HCT116 (cell line): ENCODE results near the gene EIF3L. TPM values are rescaled to one million over a fixed set of nuclear protein-coding genes. Genes with fewer than 3 reads are reported as not detected.
A peak's percentile ranks its signal among the peaks of the same experiment; 100 is the strongest.

Experiments used
- ATAC-seq: fragments of 200-7000 bp; cut with Tn5 transposase; 2 replicates; pipeline ENCODE4 v1.9.1; 2020; ENCODE audit warnings: mild to moderate bottlenecking, moderate library complexity
- BruUV-seq: library from RNA; stranded (reverse); fragments of 400-500 nt; replicated peaks from 2 replicates; lab custom pipeline; 2021; lab: Mats Ljungman, UMichigan
- CTCF ChIA-PET: fragments of 300-600 bp; sonication (Branson Sonifier 250); formaldehyde crosslinking; loops from one replicate; lab custom pipeline; 2021; ENCODE audit warnings: antibody characterized with exemption; lab: Charles Lee
- POLR2A ChIA-PET: fragments of 300-600, 350-600 bp; sonication (Branson Sonifier 250); formaldehyde crosslinking; loops from one replicate; lab custom pipeline; 2021; ENCODE audit warnings: antibody characterized with exemption; lab: Charles Lee
- RAD21 ChIA-PET, 2 experiments: fragments of 300-600 bp; sonication (Branson Sonifier 250); formaldehyde crosslinking; loops; one replicate each; lab custom pipeline; 2023; ENCODE audit warnings: low total read pairs in 2 of 2; ENCODE audit not compliant: uncharacterized antibody in 2 of 2, unreplicated experiment in 2 of 2, low non-redundant PET in 1 of 2; lab: Charles Lee
- DNase-seq: peaks from one replicate; pipeline ENCODE4 v3.0.0-alpha.2; 2010; ENCODE audit warnings: low read depth, low spot score
- H2AFZ ChIP-seq: fragments of 200-600 bp; shearing (Covaris generic), sonication (generic); 2 replicates; pipeline ENCODE4 v1.6.1; 2017; ENCODE audit warnings: low read depth, mixed run types, mixed read lengths, antibody characterized with exemption, low read length; ENCODE audit not compliant: poor library complexity, severe bottlenecking
- H3K27ac ChIP-seq: 2 replicates; pipeline ENCODE4 v1.5.1; 2012; ENCODE audit warnings: low read depth, low read length
- H3K27me3 ChIP-seq: fragments of 200-600 bp; sonication (generic); 2 replicates; pipeline ENCODE4 v1.6.1; 2016; ENCODE audit warnings: mixed run types, low read length, mixed read lengths; ENCODE audit not compliant: insufficient read depth
- H3K36me3 ChIP-seq, 2 experiments: fragments of 200-500 bp in 1 of 2; fragments of 200-600 bp in 1 of 2; sonication (Bioruptor generic) in 1 of 2; sonication (generic) in 1 of 2; 2 replicates each; pipeline versions ENCODE4 v1.5.1 to v1.6.1; 2014 to 2016; ENCODE audit warnings: low read length in 2 of 2, inconsistent platforms in 1 of 2, mixed read lengths in 1 of 2, mixed run types in 1 of 2; ENCODE audit not compliant: insufficient read depth in 2 of 2, control insufficient read depth in 1 of 2
- H3K4me1 ChIP-seq, 2 experiments: fragments of 200-600 bp in 1 of 2; sonication (generic) in 1 of 2; 2 replicates each; pipeline versions ENCODE4 v1.5.1 to v1.6.1; 2012 to 2017; ENCODE audit warnings: low read length in 2 of 2, inconsistent platforms in 1 of 2, mild to moderate bottlenecking in 1 of 2, mixed read lengths in 1 of 2, mixed run types in 1 of 2, moderate library complexity in 1 of 2; ENCODE audit not compliant: insufficient read depth in 2 of 2, control insufficient read depth in 1 of 2
- H3K4me2 ChIP-seq: fragments of 200-600 bp; sonication (generic); 2 replicates; pipeline ENCODE4 v1.6.1; 2017; ENCODE audit warnings: mixed run types, low read length, mixed read lengths
- H3K4me3 ChIP-seq, 2 experiments: fragments of 200-600 bp in 1 of 2; sonication (generic) in 1 of 2; replicated peaks in 1 of 2; 2 replicates each; pipeline ENCODE4 v1.5.1; 2011 to 2016; ENCODE audit warnings: low read length in 2 of 2, control low read depth in 1 of 2, low read depth in 1 of 2, mild to moderate bottlenecking in 1 of 2, mixed read lengths in 1 of 2, mixed run types in 1 of 2
- H3K79me2 ChIP-seq: fragments of 200-600 bp; sonication (generic); 2 replicates; pipeline ENCODE4 v1.6.1; 2017; ENCODE audit warnings: mild to moderate bottlenecking, mixed run types, low read length, moderate library complexity, mixed read lengths; ENCODE audit not compliant: insufficient read depth
- H3K9ac ChIP-seq: fragments of 200-600 bp; sonication (generic); 2 replicates; pipeline ENCODE4 v1.6.1; 2016; ENCODE audit warnings: low read length, mixed read lengths
- H3K9me2 ChIP-seq: fragments of 200-600 bp; sonication (generic), shearing (Covaris generic); 2 replicates; pipeline ENCODE4 v1.6.1; 2017; ENCODE audit warnings: mixed run types, mild to moderate bottlenecking, moderate library complexity; ENCODE audit not compliant: insufficient read depth
- H3K9me3 ChIP-seq, 2 experiments: fragments of 200-500 bp in 1 of 2; fragments of 200-600 bp in 1 of 2; sonication (Bioruptor generic) in 1 of 2; sonication (generic) in 1 of 2; 2 replicates each; pipeline ENCODE4 v1.6.1; 2014 to 2017; ENCODE audit warnings: low read length in 2 of 2, mixed read lengths in 2 of 2, inconsistent platforms in 1 of 2, low read depth in 1 of 2, mild to moderate bottlenecking in 1 of 2, mixed run types in 1 of 2, moderate library complexity in 1 of 2; ENCODE audit not compliant: control insufficient read depth in 1 of 2, insufficient read depth in 1 of 2
- H4K20me1 ChIP-seq: fragments of 200-600 bp; sonication (generic), shearing (Covaris generic); 2 replicates; pipeline ENCODE4 v1.6.1; 2017; ENCODE audit warnings: mixed run types, mild to moderate bottlenecking, moderate library complexity; ENCODE audit not compliant: insufficient read depth
- ATF3 ChIP-seq: IDR thresholded peaks from 2 replicates; pipeline ENCODE4 v1.6.1; 2012
- CBX3 ChIP-seq: IDR thresholded peaks from 2 replicates; pipeline ENCODE4 v1.6.1; 2012; ENCODE audit warnings: low read depth
- EGR1 ChIP-seq: IDR thresholded peaks from 2 replicates; pipeline ENCODE4 v1.6.1; 2012; ENCODE audit warnings: low read depth
- EZH2 ChIP-seq: fragments of 200-600 bp; sonication (generic); IDR thresholded peaks from 2 replicates; pipeline ENCODE4 v1.6.1; 2017; ENCODE audit warnings: antibody characterized with exemption, mixed run types
- EZH2phosphoT487 ChIP-seq: fragments of 200-600 bp; IDR thresholded peaks from 2 replicates; pipeline ENCODE4 v1.6.1; 2018; ENCODE audit warnings: antibody characterized with exemption, borderline replicate concordance
- FOSL1 ChIP-seq: IDR thresholded peaks from 2 replicates; pipeline ENCODE4 v1.6.1; 2012; ENCODE audit warnings: low read depth
- JUND ChIP-seq: IDR thresholded peaks from 2 replicates; pipeline ENCODE4 v1.6.1; 2012
- MAX ChIP-seq: IDR thresholded peaks from 2 replicates; pipeline ENCODE4 v1.6.1; 2012
- POLR2AphosphoS5 ChIP-seq: IDR thresholded peaks from 2 replicates; pipeline ENCODE4 v1.6.1; 2011; ENCODE audit warnings: mild to moderate bottlenecking, low read depth, low read length, moderate library complexity
- RAD21 ChIP-seq: IDR thresholded peaks from 2 replicates; pipeline ENCODE4 v1.6.1; 2012; ENCODE audit warnings: low read depth, mild to moderate bottlenecking
- SIN3A ChIP-seq: IDR thresholded peaks from 2 replicates; pipeline ENCODE4 v1.6.1; 2012; ENCODE audit warnings: low read depth
- SP1 ChIP-seq: IDR thresholded peaks from 2 replicates; pipeline ENCODE4 v1.6.1; 2012; ENCODE audit warnings: low read depth
- SRF ChIP-seq: IDR thresholded peaks from 2 replicates; pipeline ENCODE4 v1.6.1; 2012; ENCODE audit warnings: low read depth
- TCF7L2 ChIP-seq: IDR thresholded peaks from 2 replicates; pipeline ENCODE4 v1.7.0; 2011; ENCODE audit warnings: borderline replicate concordance, inconsistent platforms; ENCODE audit not compliant: insufficient read depth, insufficient read length; ENCODE audit errors: extremely low read depth
- YY1 ChIP-seq: IDR thresholded peaks from 2 replicates; pipeline ENCODE4 v1.6.1; 2011; ENCODE audit warnings: low read length, low read depth, moderate library complexity, mild to moderate bottlenecking; ENCODE audit not compliant: insufficient replicate concordance; ENCODE audit errors: extremely low read depth
- ZBTB33 ChIP-seq: IDR thresholded peaks from 2 replicates; pipeline ENCODE4 v1.6.1; 2011; ENCODE audit warnings: mild to moderate bottlenecking, low read length, moderate library complexity; ENCODE audit not compliant: insufficient replicate concordance; ENCODE audit errors: extremely low read depth
- ZFX ChIP-seq: fragments of 450-650 bp; IDR thresholded peaks from 2 replicates; pipeline ENCODE4 v1.6.1; 2017
- intact Hi-C: fragments of 100-400 bp; cut with micrococcal nuclease; formaldehyde crosslinking; loops from 2 replicates; pipeline ENCODE4 v1.10.0; 2022
- total RNA-seq: library from RNA; stranded (reverse); gene quantifications from one replicate; pipeline ENCODE4 v1.2.1, GENCODE V29; 2021; ENCODE audit not compliant: unreplicated experiment
- TF ChIP-seq, protein P1 (sequence below), 3 experiments: fragments of 200-600 bp in 1 of 3; sonication (generic) in 1 of 3; IDR thresholded peaks in 2 of 3; conservative IDR thresholded peaks in 1 of 3; 2 replicates each; pipeline ENCODE4 v1.5.1; 2012 to 2017; ENCODE audit warnings: low read depth in 2 of 3, low read length in 2 of 3, antibody characterized with exemption in 1 of 3, borderline replicate concordance in 1 of 3, control low read depth in 1 of 3, mild to moderate bottlenecking in 1 of 3, mixed read lengths in 1 of 3, mixed run types in 1 of 3, moderate library complexity in 1 of 3; ENCODE audit not compliant: insufficient read depth in 1 of 3

Gene EIF3L
- total RNA-seq, 1 experiment from 2014 or later: 687 TPM

DNA sequence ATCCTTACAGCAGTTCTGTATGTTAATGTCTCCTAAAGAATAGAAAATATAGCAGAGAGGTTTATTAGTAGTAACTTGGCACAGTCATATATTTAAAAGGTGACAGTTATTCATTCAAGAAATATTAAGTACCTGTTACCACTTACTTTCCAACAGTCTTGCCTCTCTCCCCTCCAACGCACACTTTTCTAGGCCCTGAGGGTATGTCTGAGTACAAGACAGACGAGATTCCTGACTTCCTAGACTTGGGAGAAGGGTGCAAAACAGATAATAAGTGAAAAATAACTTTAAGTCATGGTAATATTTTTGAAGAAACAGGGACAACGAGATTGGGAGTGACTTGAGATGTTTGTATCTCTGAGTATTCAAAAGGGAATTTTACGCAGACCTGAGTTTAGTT lies 1.6 kb downstream of the EIF3L start:
- Histone ChIP-seq H3K4me1 (peaks cover 11 to 20% of the 10 kb centered on the region in 2 experiments), H3K9me3 (no peaks in the 10 kb centered on the region), H3K4me2 (peak overlapping the region; percentile 82), H3K27me3 (no peaks in the 10 kb centered on the region), H4K20me1 (peaks cover 10% of the 10 kb centered on the region; the same call in 1 of the 2 replicates), H3K9ac (peak overlapping the region; percentile 84), H3K79me2 (peaks cover 86% of the 10 kb centered on the region), H3K9me2 (no peaks in the 10 kb centered on the region), H3K4me3 (peak overlapping the region in 1 of 2 experiments; percentile 91; a peak in 1 of 4 replicates), H2AFZ (no peak overlapping the region), H3K27ac (no peak overlapping the region), H3K36me3 (peaks cover 42 to 49% of the 10 kb centered on the region in 2 experiments; a peak in 3 of 4 replicates)
- intact Hi-C loops: no loop called here
- ChIA-PET RAD21 (no interaction called here), CTCF (no interaction called here), POLR2A (no interaction called here)
- ATAC-seq: no peak
- DNase-seq: no peak
- BruUV-seq: no TSS peak
- TF ChIP-seq FOSL1 (no peak), RAD21 (no peak), SRF (no peak), EZH2phosphoT487 (no peak), CBX3 (no peak), JUND (no peak), YY1 (no peak), SIN3A (no peak), ZFX (no peak), EZH2 (no peak), ATF3 (no peak), SP1 (no peak), POLR2AphosphoS5 (no peak), EGR1 (no peak), MAX (no peak), TCF7L2 (no peak), ZBTB33 (no peak)
- TF ChIP-seq, protein P1, sequence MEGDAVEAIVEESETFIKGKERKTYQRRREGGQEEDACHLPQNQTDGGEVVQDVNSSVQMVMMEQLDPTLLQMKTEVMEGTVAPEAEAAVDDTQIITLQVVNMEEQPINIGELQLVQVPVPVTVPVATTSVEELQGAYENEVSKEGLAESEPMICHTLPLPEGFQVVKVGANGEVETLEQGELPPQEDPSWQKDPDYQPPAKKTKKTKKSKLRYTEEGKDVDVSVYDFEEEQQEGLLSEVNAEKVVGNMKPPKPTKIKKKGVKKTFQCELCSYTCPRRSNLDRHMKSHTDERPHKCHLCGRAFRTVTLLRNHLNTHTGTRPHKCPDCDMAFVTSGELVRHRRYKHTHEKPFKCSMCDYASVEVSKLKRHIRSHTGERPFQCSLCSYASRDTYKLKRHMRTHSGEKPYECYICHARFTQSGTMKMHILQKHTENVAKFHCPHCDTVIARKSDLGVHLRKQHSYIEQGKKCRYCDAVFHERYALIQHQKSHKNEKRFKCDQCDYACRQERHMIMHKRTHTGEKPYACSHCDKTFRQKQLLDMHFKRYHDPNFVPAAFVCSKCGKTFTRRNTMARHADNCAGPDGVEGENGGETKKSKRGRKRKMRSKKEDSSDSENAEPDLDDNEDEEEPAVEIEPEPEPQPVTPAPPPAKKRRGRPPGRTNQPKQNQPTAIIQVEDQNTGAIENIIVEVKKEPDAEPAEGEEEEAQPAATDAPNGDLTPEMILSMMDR (IDR thresholded peaks at IDR 0.05 in 2 of 3, conservative IDR thresholded peaks at IDR 0.05 in 1 of 3; ENCODE audit: borderline replicate concordance in 1 of 3, insufficient read depth in 1 of 3, low read depth in 2 of 3, low read length in 2 of 3): no peak
